HL-60 (cell line): ENCODE results near the gene FHDC1.

Experiments
- GABPA ChIP-seq: IDR thresholded peaks from 2 replicates; pipeline ENCODE4 v1.6.1; 2012; ENCODE audit warnings: low read depth
- POLR2AphosphoS5 ChIP-seq: IDR thresholded peaks from 2 replicates; pipeline ENCODE4 v1.6.1; 2012; ENCODE audit warnings: low read depth
- TF ChIP-seq, protein P1 (sequence below): IDR thresholded peaks from one replicate; pipeline ENCODE4 v1.5.1; 2011; ENCODE audit warnings: low read length, control low read depth, inconsistent platforms; ENCODE audit not compliant: insufficient read depth
- TF ChIP-seq, protein P2 (sequence below): IDR thresholded peaks from 2 replicates; pipeline ENCODE4 v1.6.1; 2012; ENCODE audit warnings: low read depth; ENCODE audit not compliant: insufficient replicate concordance

DNA sequence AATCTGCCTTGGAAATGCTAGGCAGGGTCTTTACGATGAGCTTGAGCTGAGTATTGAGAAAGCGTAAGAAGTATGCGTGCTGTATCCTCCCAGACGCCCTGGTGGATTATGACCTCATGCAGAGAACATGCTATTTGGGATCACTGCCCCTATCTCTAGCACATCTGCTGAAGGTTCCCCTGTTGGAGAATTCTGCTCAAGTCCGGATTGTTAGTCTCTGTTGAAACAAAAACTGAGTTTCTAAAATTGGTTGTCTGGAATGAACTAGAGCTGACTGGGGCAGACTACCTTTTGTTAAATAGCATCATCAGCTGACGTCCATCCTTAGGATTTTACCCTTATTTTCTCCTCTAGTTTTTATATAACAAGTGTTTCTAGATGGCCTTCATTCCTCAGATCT lies 7.5 kb downstream of the FHDC1 start:
- TF ChIP-seq, protein P1, sequence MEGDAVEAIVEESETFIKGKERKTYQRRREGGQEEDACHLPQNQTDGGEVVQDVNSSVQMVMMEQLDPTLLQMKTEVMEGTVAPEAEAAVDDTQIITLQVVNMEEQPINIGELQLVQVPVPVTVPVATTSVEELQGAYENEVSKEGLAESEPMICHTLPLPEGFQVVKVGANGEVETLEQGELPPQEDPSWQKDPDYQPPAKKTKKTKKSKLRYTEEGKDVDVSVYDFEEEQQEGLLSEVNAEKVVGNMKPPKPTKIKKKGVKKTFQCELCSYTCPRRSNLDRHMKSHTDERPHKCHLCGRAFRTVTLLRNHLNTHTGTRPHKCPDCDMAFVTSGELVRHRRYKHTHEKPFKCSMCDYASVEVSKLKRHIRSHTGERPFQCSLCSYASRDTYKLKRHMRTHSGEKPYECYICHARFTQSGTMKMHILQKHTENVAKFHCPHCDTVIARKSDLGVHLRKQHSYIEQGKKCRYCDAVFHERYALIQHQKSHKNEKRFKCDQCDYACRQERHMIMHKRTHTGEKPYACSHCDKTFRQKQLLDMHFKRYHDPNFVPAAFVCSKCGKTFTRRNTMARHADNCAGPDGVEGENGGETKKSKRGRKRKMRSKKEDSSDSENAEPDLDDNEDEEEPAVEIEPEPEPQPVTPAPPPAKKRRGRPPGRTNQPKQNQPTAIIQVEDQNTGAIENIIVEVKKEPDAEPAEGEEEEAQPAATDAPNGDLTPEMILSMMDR, result no peak
- TF ChIP-seq POLR2AphosphoS5, result no peak
- TF ChIP-seq, protein P2, sequence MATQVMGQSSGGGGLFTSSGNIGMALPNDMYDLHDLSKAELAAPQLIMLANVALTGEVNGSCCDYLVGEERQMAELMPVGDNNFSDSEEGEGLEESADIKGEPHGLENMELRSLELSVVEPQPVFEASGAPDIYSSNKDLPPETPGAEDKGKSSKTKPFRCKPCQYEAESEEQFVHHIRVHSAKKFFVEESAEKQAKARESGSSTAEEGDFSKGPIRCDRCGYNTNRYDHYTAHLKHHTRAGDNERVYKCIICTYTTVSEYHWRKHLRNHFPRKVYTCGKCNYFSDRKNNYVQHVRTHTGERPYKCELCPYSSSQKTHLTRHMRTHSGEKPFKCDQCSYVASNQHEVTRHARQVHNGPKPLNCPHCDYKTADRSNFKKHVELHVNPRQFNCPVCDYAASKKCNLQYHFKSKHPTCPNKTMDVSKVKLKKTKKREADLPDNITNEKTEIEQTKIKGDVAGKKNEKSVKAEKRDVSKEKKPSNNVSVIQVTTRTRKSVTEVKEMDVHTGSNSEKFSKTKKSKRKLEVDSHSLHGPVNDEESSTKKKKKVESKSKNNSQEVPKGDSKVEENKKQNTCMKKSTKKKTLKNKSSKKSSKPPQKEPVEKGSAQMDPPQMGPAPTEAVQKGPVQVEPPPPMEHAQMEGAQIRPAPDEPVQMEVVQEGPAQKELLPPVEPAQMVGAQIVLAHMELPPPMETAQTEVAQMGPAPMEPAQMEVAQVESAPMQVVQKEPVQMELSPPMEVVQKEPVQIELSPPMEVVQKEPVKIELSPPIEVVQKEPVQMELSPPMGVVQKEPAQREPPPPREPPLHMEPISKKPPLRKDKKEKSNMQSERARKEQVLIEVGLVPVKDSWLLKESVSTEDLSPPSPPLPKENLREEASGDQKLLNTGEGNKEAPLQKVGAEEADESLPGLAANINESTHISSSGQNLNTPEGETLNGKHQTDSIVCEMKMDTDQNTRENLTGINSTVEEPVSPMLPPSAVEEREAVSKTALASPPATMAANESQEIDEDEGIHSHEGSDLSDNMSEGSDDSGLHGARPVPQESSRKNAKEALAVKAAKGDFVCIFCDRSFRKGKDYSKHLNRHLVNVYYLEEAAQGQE, result no peak
- no peak for TF ChIP-seq GABPA
